NCI-H1417 treated with DMSO at 0.1 percent for 48 hours (cell line): ENCODE data around the gene LZIC.

ENCODE experiments used
- DNase-seq: peaks from one replicate; lab custom pipeline; 2025; lab: John Stamatoyannopoulos, UW

Gene LZIC

GRCh38 chr1:9886092-9886742 is 57.0 kb downstream of the LZIC start:
- DNase-seq: no peak

DNA sequence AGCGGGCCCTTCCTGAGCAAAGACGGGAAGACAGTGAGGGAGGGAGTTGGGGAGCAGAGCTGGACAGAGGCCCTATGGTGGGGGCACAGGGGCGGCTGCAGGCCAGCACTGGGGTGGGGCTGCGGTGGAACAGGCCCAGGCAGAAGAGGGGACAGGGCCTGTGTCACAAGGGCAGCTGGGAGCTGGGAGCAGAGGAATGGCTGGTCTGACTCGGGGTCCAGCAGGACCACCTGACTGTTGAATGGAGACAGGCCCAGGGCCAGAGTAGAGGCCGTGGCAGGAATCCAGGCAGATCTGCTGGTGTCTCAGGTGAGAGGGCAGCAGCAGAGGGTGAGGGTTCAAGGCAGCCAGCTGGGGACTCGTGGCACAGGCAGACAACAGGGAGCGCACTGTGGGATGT is 58.4 kb downstream of the LZIC start:
- DNase-seq: no peak

DNA sequence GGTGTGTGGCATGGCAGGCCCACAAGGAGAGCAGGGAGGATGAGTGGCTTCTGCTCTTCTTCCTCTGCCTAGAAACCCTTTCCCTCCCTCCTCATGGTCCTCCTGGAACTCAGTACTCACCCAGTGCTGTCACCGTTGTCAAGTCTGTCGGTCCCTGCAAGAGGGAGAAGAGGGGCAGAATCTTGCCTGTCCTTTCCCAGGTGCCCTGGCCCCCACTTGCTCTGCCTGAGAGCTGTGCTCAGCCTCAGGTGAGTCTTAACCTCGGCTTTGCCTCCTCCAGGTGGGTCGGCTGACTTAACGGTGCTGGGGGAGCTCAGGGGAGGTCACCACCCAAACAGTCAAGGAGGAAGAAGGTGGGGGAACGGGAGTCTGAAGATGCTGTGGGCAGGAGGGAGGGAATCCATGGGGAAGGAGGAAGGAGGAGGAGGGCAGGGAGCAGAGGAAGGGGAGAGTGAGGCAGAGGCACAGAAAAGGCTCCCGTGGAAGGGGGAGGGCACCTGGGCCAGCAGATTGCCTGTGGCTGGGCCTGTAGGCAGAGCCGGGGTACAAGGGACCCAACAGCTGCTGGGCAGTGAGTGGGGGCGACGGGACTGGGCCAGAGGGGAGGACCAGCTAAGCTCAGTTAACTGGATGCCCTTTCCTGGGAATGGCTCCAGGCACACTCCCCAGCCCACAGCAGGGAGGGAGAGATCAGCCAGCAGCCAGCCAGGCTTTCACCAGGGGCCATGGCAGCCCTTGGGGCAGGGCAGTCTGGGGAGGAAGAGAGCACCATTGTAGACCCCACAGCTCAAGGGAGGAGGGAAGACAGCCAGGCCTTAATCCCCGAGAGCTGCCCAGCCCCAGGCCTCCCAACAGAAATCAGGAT is 59.4 kb downstream of the LZIC start:
- no peak for DNase-seq

DNA sequence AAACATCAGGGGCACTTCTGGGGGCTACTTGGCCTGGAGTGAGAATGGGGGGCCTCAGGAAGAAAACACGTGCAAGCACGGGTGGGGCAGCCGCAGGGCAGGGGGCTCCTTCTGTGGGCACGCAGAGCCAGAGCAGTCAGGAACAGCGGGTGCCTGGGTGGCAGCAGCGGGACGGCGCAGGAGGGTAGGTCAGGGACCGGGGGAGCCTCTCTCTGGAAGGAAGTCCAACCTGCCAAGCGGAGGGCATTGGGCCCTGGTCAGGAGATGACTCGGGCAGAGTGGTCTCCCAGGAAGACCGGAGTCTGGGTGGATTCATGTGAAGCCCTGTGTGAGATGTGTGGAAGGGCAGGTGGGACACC is 60.3 kb downstream of the LZIC start:
- DNase-seq: no peak

- no peak for DNase-seq
These were observed 60.8 kb downstream of the LZIC start for GRCh38 chr1:9882296-9882944.

DNA sequence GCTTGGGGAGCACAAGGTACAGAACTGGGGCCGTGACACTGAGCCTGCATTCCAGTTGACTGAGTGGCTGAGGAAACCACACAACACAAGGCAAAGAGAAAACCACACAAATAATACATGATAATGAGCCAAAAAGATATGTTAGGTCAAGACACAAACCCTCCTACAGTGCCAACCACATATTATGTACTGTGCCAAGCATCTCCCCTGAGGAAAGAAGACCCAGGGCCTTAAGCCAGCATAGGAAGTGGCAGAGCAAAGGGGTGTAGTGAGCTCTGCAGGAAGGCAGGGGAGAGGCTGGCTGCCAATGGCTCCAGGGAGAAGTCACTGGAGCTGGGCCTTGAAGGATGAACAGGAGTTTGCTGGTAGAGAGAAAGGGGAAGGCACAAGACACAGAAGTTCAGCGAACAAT is 61.3 kb downstream of the LZIC start:
- DNase-seq: no peak
